Loucy (cell line): Measurements from ENCODE around the gene RGPD8.
A peak's percentile ranks its signal among the peaks of the same experiment; 100 is the strongest.

Experiments
- H2AFZ ChIP-seq: fragments of 200-600 bp; sonication (generic); 2 replicates; pipeline ENCODE4 v1.6.0; 2016; ENCODE audit warnings: antibody characterized with exemption, mild to moderate bottlenecking, low read length, moderate library complexity
- H3F3A ChIP-seq: fragments of 200-600 bp; 2 replicates; pipeline ENCODE4 v1.6.0; 2016; ENCODE audit warnings: antibody characterized with exemption, low read depth, mild to moderate bottlenecking
- H3K27me3 ChIP-seq: fragments of 200-600 bp; sonication (generic); 2 replicates; pipeline ENCODE4 v1.6.1; 2014; ENCODE audit warnings: low read length, mild to moderate bottlenecking; ENCODE audit not compliant: insufficient read depth, poor library complexity, severe bottlenecking
- H3K36me3 ChIP-seq: fragments of 200-600 bp; sonication (generic); 2 replicates; pipeline ENCODE4 v1.6.1; 2016; ENCODE audit warnings: low read length; ENCODE audit not compliant: insufficient read depth
- H3K4me1 ChIP-seq: fragments of 200-600 bp; sonication (generic); 2 replicates; pipeline ENCODE4 v1.5.1; 2014; ENCODE audit warnings: low read length, mild to moderate bottlenecking; ENCODE audit not compliant: insufficient read depth, poor library complexity, severe bottlenecking
- H3K4me2 ChIP-seq: fragments of 200-600 bp; sonication (generic); 2 replicates; pipeline ENCODE4 v1.6.0; 2014; ENCODE audit warnings: antibody characterized with exemption, low read length, low read depth, mild to moderate bottlenecking; ENCODE audit not compliant: poor library complexity, severe bottlenecking
- H3K4me3 ChIP-seq: fragments of 200-600 bp; sonication (generic); 2 replicates; pipeline ENCODE4 v1.5.1; 2014; ENCODE audit warnings: low read length, mild to moderate bottlenecking, mixed read lengths; ENCODE audit not compliant: poor library complexity, severe bottlenecking
- H3K79me2 ChIP-seq: fragments of 200-600 bp; sonication (generic); 2 replicates; pipeline ENCODE4 v1.6.1; 2014; ENCODE audit warnings: low read length; ENCODE audit not compliant: insufficient read depth
- H3K9ac ChIP-seq: fragments of 200-600 bp; sonication (generic); 2 replicates; pipeline ENCODE4 v1.6.0; 2014; ENCODE audit warnings: mild to moderate bottlenecking, low read depth, low read length, moderate library complexity; ENCODE audit not compliant: poor library complexity, severe bottlenecking
- H3K9me2 ChIP-seq: fragments of 200-600 bp; sonication (generic); replicated peaks from 2 replicates; pipeline ENCODE4 v1.6.1; 2016; ENCODE audit warnings: low read depth, low read length, mixed read lengths
- H3K9me3 ChIP-seq: fragments of 200-600 bp; sonication (generic); 2 replicates; pipeline ENCODE4 v1.6.1; 2014; ENCODE audit warnings: mild to moderate bottlenecking, antibody characterized with exemption, low read length, low read depth; ENCODE audit not compliant: insufficient read depth
- H4K20me1 ChIP-seq: fragments of 200-600 bp; sonication (generic); 2 replicates; pipeline ENCODE4 v1.6.0; 2014; ENCODE audit warnings: antibody characterized with exemption, low read length, mild to moderate bottlenecking; ENCODE audit not compliant: insufficient read depth, poor library complexity, severe bottlenecking
- CTCF ChIP-seq: fragments of 200-600 bp; sonication (generic); conservative IDR thresholded peaks from 2 replicates; pipeline ENCODE4 v1.5.1; 2014; ENCODE audit warnings: mild to moderate bottlenecking, antibody characterized with exemption, low read length
- EZH2phosphoT487 ChIP-seq: fragments of 200-600 bp; IDR thresholded peaks from 2 replicates; pipeline ENCODE4 v1.6.1; 2018; ENCODE audit warnings: antibody characterized with exemption, mild to moderate bottlenecking, moderate library complexity, borderline replicate concordance

RGPD8 gene

GRCh38 chr2:112340475-112341267 lies 92.8 kb downstream of the RGPD8 start:
- no peaks in the 10 kb centered on the region for H3K36me3 ChIP-seq
- no peaks in the 10 kb centered on the region for H3F3A ChIP-seq
- no peaks in the 10 kb centered on the region for H3K79me2 ChIP-seq
- no peaks in the 10 kb centered on the region for H3K9me2 ChIP-seq
- H3K9ac ChIP-seq = no peak overlapping the region
- H4K20me1 ChIP-seq = no peaks in the 10 kb centered on the region
- no peaks in the 10 kb centered on the region for H3K9me3 ChIP-seq
- no peak for TF ChIP-seq EZH2phosphoT487
- TF ChIP-seq CTCF = no peak
- peak overlapping the region; percentile 25; the same call in 1 of the 2 replicates for H2AFZ ChIP-seq
- no peaks in the 10 kb centered on the region for H3K27me3 ChIP-seq
- no peak overlapping the region for H3K4me3 ChIP-seq
- H3K4me2 ChIP-seq = no peak overlapping the region
- peaks cover 15% of the 10 kb centered on the region for H3K4me1 ChIP-seq

GRCh38 chr2:112339986-112340385 lies 93.5 kb downstream of the RGPD8 start:
- TF ChIP-seq CTCF = no peak
- TF ChIP-seq EZH2phosphoT487 = no peak
- no peaks in the 10 kb centered on the region for H4K20me1 ChIP-seq
- no peaks in the 10 kb centered on the region for H3K9me2 ChIP-seq
- H3K9ac ChIP-seq = no peak overlapping the region
- H3K4me1 ChIP-seq = peaks cover 15% of the 10 kb centered on the region
- H3K79me2 ChIP-seq = no peaks in the 10 kb centered on the region
- H2AFZ ChIP-seq = peak overlapping the region; percentile 25; the same call in 1 of the 2 replicates
- no peaks in the 10 kb centered on the region for H3K9me3 ChIP-seq
- H3K36me3 ChIP-seq = no peaks in the 10 kb centered on the region
- H3K4me3 ChIP-seq = no peak overlapping the region
- no peaks in the 10 kb centered on the region for H3F3A ChIP-seq
- H3K4me2 ChIP-seq = no peak overlapping the region
- H3K27me3 ChIP-seq = no peaks in the 10 kb centered on the region

- Histone ChIP-seq H3K9me3 (no peaks in the 10 kb centered on the region), H3K9me2 (no peaks in the 10 kb centered on the region), H3K9ac (no peak overlapping the region), H3K4me1 (peaks cover 7% of the 10 kb centered on the region), H3K27me3 (no peaks in the 10 kb centered on the region), H3F3A (no peaks in the 10 kb centered on the region), H3K36me3 (peaks cover 3% of the 10 kb centered on the region; the same call in 1 of the 2 replicates), H3K79me2 (no peaks in the 10 kb centered on the region), H3K4me3 (no peak overlapping the region), H3K4me2 (no peak overlapping the region), H2AFZ (no peak overlapping the region), H4K20me1 (no peaks in the 10 kb centered on the region)
- no peak for TF ChIP-seq CTCF
- TF ChIP-seq EZH2phosphoT487 = no peak
These were observed 97.8 kb downstream of the RGPD8 start for GRCh38 chr2:112335600-112335999.
